PC-9 (cell line): Measurements from ENCODE around the gene PTPRD. TPM values are rescaled to one million over a fixed set of nuclear protein-coding genes. Genes with fewer than 3 reads are reported as not detected.
"Not testable (repeated sequence)": the region's sequence is repeated elsewhere in the genome, so short reads cannot be mapped to it uniquely, and the experiment has no call there.

Experiments used
- BruUV-seq: library from RNA; stranded (reverse); fragments of 400-500 nt; replicated peaks from 2 replicates; lab custom pipeline; 2021; lab: Mats Ljungman, UMichigan
- CTCF ChIA-PET: fragments of 300-600 bp; sonication (Branson Sonifier 250); formaldehyde crosslinking; loops from one replicate; lab custom pipeline; 2022; ENCODE audit warnings: antibody characterized with exemption; lab: Charles Lee
- POLR2A ChIA-PET: fragments of 300-600 bp; sonication (Branson Sonifier 250); formaldehyde crosslinking; loops from one replicate; lab custom pipeline; 2022; ENCODE audit warnings: antibody characterized with exemption; ENCODE audit not compliant: unreplicated experiment; lab: Charles Lee
- DNase-seq, 2 experiments: peaks; one replicate each; pipeline versions ENCODE4 v3.0.0 to v3.0.0-alpha.2; 2015 to 2022; ENCODE audit warnings: mixed read lengths in 1 of 2
- H2AFZ ChIP-seq: fragments of 200-600 bp; sonication (generic); 2 replicates; pipeline ENCODE4 v1.8.1; 2017; ENCODE audit warnings: antibody characterized with exemption
- H3F3A ChIP-seq: fragments of 200-600 bp; sonication (generic); 2 replicates; pipeline ENCODE4 v1.8.1; 2017; ENCODE audit warnings: antibody characterized with exemption, mild to moderate bottlenecking, low read depth; ENCODE audit not compliant: insufficient read depth
- H3K27ac ChIP-seq: fragments of 200-600 bp; sonication (generic); 2 replicates; pipeline ENCODE4 v1.6.1; 2016; ENCODE audit warnings: mixed run types
- H3K27me3 ChIP-seq: fragments of 200-600 bp; sonication (generic); 2 replicates; pipeline ENCODE4 v1.6.1; 2016; ENCODE audit warnings: low read depth, mixed run types; ENCODE audit not compliant: insufficient read depth
- H3K36me3 ChIP-seq: fragments of 200-600 bp; sonication (generic); 2 replicates; pipeline ENCODE4 v1.6.1; 2016; ENCODE audit warnings: low read depth, mixed run types
- H3K4me1 ChIP-seq: fragments of 200-600 bp; sonication (generic); replicated peaks from 2 replicates; pipeline ENCODE4 v1.6.1; 2016; ENCODE audit warnings: mixed run types; ENCODE audit not compliant: insufficient read depth
- H3K4me2 ChIP-seq: fragments of 200-600 bp; sonication (generic); 2 replicates; pipeline ENCODE4 v1.6.1; 2017; ENCODE audit warnings: mixed run types
- H3K4me3 ChIP-seq: fragments of 200-600 bp; sonication (generic); 2 replicates; pipeline ENCODE4 v1.6.1; 2016; ENCODE audit warnings: mixed run types
- H3K79me2 ChIP-seq: fragments of 200-600 bp; sonication (generic); 2 replicates; pipeline ENCODE4 v1.6.1; 2017; ENCODE audit warnings: low read depth, mixed run types
- H3K9me2 ChIP-seq: fragments of 200-600 bp; sonication (generic); 2 replicates; pipeline ENCODE4 v1.8.1; 2017; ENCODE audit warnings: mild to moderate bottlenecking; ENCODE audit not compliant: insufficient read depth
- H3K9me3 ChIP-seq: fragments of 200-600 bp; sonication (generic); 2 replicates; pipeline ENCODE4 v1.8.1; 2016; ENCODE audit warnings: low read depth; ENCODE audit not compliant: insufficient read depth
- H4K20me1 ChIP-seq: fragments of 200-600 bp; sonication (generic); 2 replicates; pipeline ENCODE4 v1.8.1; 2017; ENCODE audit not compliant: insufficient read depth
- EZH2 ChIP-seq: fragments of 200-600 bp; sonication (generic); IDR thresholded peaks from 2 replicates; pipeline ENCODE4 v1.8.0; 2017; ENCODE audit warnings: antibody characterized with exemption, low read depth
- intact Hi-C: fragments of 100-400 bp; cut with micrococcal nuclease; formaldehyde crosslinking; loops from one replicate; pipeline ENCODE4 v1.10.0; 2022; ENCODE audit not compliant: unreplicated experiment
- total RNA-seq: library from RNA; stranded (reverse); gene quantifications from 2 replicates; pipeline ENCODE4 v1.2.3, GENCODE V29; 2021
- TF ChIP-seq, protein P1 (sequence below): fragments of 200-600 bp; sonication (generic); conservative IDR thresholded peaks from 2 replicates; pipeline ENCODE4 v1.6.1; 2017; ENCODE audit warnings: mixed run types, antibody characterized with exemption, mild to moderate bottlenecking, moderate library complexity

The PTPRD gene
- total RNA-seq, 1 experiment from 2014 or later = not detected

DNA sequence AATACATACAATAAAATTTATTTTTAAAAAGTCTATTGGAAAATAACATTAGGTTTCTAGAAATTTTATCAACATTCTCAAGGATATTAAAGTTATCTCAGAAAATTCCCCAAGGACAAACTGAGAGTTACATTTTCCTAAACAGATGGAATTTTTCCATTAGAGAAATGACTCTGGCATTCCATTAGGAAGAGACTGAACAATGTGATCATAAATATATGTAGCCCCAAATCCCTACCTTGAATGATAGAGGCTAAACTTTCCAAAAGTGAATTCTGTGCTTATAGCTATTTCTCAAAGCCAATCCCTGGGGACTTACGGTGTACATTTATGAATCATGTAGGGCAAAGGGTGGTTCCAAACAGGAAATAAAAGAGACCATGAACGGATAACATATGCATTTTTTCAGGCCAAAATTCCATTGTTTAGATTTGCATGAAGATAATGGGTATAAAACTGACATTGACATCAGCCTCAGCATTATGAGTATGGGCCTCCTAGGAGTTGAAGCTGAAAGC is 1632.2 kb downstream of the PTPRD start:
- H3F3A ChIP-seq = no peaks in the 10 kb centered on the region
- H3K27me3 ChIP-seq = no peaks in the 10 kb centered on the region
- H3K36me3 ChIP-seq = no peaks in the 10 kb centered on the region
- no peak overlapping the region for H3K4me3 ChIP-seq
- no peaks in the 10 kb centered on the region for H3K4me1 ChIP-seq
- H3K9me2 ChIP-seq = no peaks in the 10 kb centered on the region
- CTCF ChIA-PET = no interaction called here
- H3K9me3 ChIP-seq = no peaks in the 10 kb centered on the region
- no peak overlapping the region for H3K4me2 ChIP-seq
- H2AFZ ChIP-seq = no peak overlapping the region
- intact Hi-C loops = no loop called here
- H4K20me1 ChIP-seq = no peaks in the 10 kb centered on the region
- no peak overlapping the region for H3K27ac ChIP-seq
- H3K79me2 ChIP-seq = no peaks in the 10 kb centered on the region
- no peak for TF ChIP-seq EZH2
- TF ChIP-seq, protein P1, sequence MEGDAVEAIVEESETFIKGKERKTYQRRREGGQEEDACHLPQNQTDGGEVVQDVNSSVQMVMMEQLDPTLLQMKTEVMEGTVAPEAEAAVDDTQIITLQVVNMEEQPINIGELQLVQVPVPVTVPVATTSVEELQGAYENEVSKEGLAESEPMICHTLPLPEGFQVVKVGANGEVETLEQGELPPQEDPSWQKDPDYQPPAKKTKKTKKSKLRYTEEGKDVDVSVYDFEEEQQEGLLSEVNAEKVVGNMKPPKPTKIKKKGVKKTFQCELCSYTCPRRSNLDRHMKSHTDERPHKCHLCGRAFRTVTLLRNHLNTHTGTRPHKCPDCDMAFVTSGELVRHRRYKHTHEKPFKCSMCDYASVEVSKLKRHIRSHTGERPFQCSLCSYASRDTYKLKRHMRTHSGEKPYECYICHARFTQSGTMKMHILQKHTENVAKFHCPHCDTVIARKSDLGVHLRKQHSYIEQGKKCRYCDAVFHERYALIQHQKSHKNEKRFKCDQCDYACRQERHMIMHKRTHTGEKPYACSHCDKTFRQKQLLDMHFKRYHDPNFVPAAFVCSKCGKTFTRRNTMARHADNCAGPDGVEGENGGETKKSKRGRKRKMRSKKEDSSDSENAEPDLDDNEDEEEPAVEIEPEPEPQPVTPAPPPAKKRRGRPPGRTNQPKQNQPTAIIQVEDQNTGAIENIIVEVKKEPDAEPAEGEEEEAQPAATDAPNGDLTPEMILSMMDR = no peak
- DNase-seq = no peak
- POLR2A ChIA-PET = no interaction called here
- BruUV-seq = no TSS peak

DNA sequence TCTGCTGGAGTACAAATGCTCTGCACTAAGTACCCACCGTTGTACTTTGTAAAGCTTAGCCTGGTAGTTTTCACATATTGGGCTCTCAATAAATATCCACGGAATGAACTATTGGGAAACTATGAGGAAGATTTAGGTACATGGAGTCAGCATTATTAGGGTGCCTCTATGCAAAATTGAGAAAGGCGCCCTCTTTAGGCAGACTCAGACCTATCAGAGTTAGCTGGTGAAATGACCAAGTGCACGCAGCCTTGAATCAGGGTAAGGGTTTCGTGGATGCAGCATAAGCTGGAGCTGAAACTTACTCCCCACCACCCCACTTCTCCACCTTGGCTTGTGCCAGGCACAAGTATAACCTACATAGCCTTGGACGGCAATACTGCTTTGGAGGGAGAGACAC is 1634.5 kb downstream of the PTPRD start:
- Histone ChIP-seq H3K36me3 (no peaks in the 10 kb centered on the region), H3K4me3 (no peak overlapping the region), H3K9me3 (no peaks in the 10 kb centered on the region), H2AFZ (no peak overlapping the region), H3K9me2 (no peaks in the 10 kb centered on the region), H3K79me2 (no peaks in the 10 kb centered on the region), H3K4me1 (no peaks in the 10 kb centered on the region), H3K4me2 (no peak overlapping the region), H4K20me1 (no peaks in the 10 kb centered on the region), H3K27me3 (no peaks in the 10 kb centered on the region), H3K27ac (no peak overlapping the region), H3F3A (no peaks in the 10 kb centered on the region)
- no peak for DNase-seq
- ChIA-PET POLR2A (no interaction called here), CTCF (no interaction called here)
- BruUV-seq = no TSS peak
- intact Hi-C loops = no loop called here
- TF ChIP-seq, protein P1 = no peak
- TF ChIP-seq EZH2 = no peak

DNA sequence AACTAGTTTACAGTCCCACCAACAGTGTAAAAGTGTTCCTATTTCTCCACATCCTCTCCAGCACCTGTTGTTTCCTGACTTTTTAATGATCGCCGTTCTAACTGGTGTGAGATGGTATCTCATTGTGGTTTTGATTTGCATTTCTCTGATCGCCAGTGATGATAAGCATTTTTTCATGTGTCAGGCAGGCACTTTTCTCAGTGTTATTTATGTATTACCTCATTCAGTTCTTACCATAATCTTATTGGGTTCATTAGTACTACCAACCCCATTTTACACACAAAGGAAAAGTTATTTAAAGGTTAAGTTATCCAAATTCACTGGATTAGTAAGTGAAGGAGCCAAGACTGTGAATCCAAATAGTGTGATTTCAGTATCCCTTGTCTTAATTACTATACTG is 1644.5 kb downstream of the PTPRD start:
- CTCF ChIA-PET, H3K27me3 ChIP-seq, H4K20me1 ChIP-seq, POLR2A ChIA-PET, H3K9me3 ChIP-seq, H3K79me2 ChIP-seq, DNase-seq, H3F3A ChIP-seq, H3K36me3 ChIP-seq, H2AFZ ChIP-seq, H3K4me3 ChIP-seq, H3K4me1 ChIP-seq, H3K9me2 ChIP-seq, BruUV-seq, H3K27ac ChIP-seq, H3K4me2 ChIP-seq, intact Hi-C loops: not testable (repeated sequence)

DNA sequence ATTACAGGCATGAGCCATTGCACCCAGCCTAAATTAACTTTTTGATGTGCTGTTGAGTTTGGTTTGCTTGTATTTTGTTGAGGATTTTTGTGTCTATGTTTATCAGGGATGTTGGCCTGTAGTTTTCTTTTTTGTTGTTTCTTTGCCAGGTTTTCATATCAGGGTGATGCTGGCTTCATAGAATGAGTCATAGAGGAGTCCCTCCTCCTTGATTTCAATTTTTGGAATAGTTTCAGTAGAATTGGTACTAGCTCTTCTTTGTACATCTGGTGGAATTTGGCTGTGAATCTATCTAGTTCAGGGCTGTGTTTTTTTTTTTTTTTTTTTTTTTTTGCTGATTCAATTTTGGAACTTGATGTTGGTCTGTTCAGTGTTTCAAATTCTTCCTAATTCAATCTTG is 1648.9 kb downstream of the PTPRD start:
- Histone ChIP-seq H3K36me3 (no peaks in the 10 kb centered on the region), H2AFZ (no peak overlapping the region), H3K4me2 (no peak overlapping the region), H3K4me3 (no peak overlapping the region), H3K27ac (no peak overlapping the region), H3K4me1 (no peaks in the 10 kb centered on the region), H3K27me3 (no peaks in the 10 kb centered on the region), H3K9me2 (no peaks in the 10 kb centered on the region), H4K20me1 (no peaks in the 10 kb centered on the region), H3K79me2 (no peaks in the 10 kb centered on the region), H3K9me3 (no peaks in the 10 kb centered on the region), H3F3A (no peaks in the 10 kb centered on the region)
- BruUV-seq = no TSS peak
- intact Hi-C loops = no loop called here
- CTCF ChIA-PET = interaction anchor here (0.6 kb wide), 1 partner anchor 155 kb away, joined by 3 read pairs; no protein-coding TSS in a partner anchor
- no peak for DNase-seq
- TF ChIP-seq, protein P1 = no peak
- no peak for TF ChIP-seq EZH2
- POLR2A ChIA-PET = no interaction called here
